ENCODE measurements around the gene MDP1. TPM values are rescaled to one million over a fixed set of nuclear protein-coding genes. Genes with fewer than 3 reads are reported as not detected.
A peak's percentile ranks its signal among the peaks of the same experiment; 100 is the strongest.

The MDP1 gene
- total and polyA plus RNA-seq, 10 of the 15 experiments (the other 5 are each of a cell fraction or from before 2014, with no cell fraction given): 10.4 to 45.8 (median 23.5) TPM

GRCh38 chr14:24216345-24216699 lies 456 bp upstream of the MDP1 start:
- Histone ChIP-seq H3K36me3 (ENCODE audit: control insufficient read depth in 2 of 2, insufficient read depth in 2 of 2, low read length in 1 of 2) (peaks cover 2 to 15% of the 10 kb centered on the region in 2 experiments), H3K9me3 (replicated peaks; ENCODE audit: control insufficient read depth, insufficient read depth, low read length) (no peaks in the 10 kb centered on the region), H3K27ac (ENCODE audit: control insufficient read depth, insufficient read depth) (no peak overlapping the region), H3K4me1 (ENCODE audit: control insufficient read depth, insufficient read depth, low read length) (peaks cover 15% of the 10 kb centered on the region), H3K4me2 (ENCODE audit: control insufficient read depth, insufficient read depth) (peak overlapping the region; percentile 75), H4K20me1 (ENCODE audit: control insufficient read depth, insufficient read depth) (no peaks in the 10 kb centered on the region), H3K4me3 (no peak overlapping the region), H3K79me2 (ENCODE audit: control insufficient read depth, insufficient read depth, low read length) (peaks cover 20% of the 10 kb centered on the region), H3K9ac (ENCODE audit: control insufficient read depth, insufficient read depth, low read length) (peak overlapping the region; percentile 85; the same call in 1 of the 2 replicates), H2AFZ (ENCODE audit: control insufficient read depth, low read depth, low read length) (no peak overlapping the region), H3K27me3 (replicated peaks in 1 of 2; ENCODE audit: control insufficient read depth in 2 of 2, insufficient read depth in 2 of 2, low read length in 1 of 2) (no peaks in the 10 kb centered on the region)
- in situ Hi-C loops (cut with MboI): no loop called here
- ATAC-seq (no peak), DNase-seq (ENCODE audit: low read depth, low spot score) (no peak), FAIRE-seq (no peak)
- ChIA-PET RAD21 (ENCODE audit: unreplicated experiment) (interaction anchor here (0.7 to 3.6 kb wide), 14 partner anchors 12 to 150 kb away, joined by 3 to 23 read pairs (median 6); partner anchors contain the start of genes CIDEB, DHRS1, EMC9 and NOP9), POLR2A (interaction anchor here (0.9 to 3.6 kb wide), 10 partner anchors 12 to 83 kb away, joined by 3 to 18 read pairs (median 6); partner anchors contain the start of genes DHRS1, IRF9, NOP9 and PSME2), SMC1A (ENCODE audit: uncharacterized antibody, unreplicated experiment) (interaction anchor here (0.8 to 2.6 kb wide), 9 partner anchors 19 to 136 kb away, joined by 3 to 17 read pairs (median 5); partner anchors contain the start of genes CIDEB, IRF9 and TINF2), CTCF (interaction anchor here (0.7 to 6.3 kb wide), 20 partner anchors 8 to 108 kb away, joined by 3 to 54 read pairs (median 5); partner anchors contain the start of genes CIDEB, DCAF11, DHRS1 and IRF9)
- WGBS (ENCODE audit: insufficient coverage, insufficient replicate concordance, low lambda C conversion rate, missing lambda C conversion rate): 61% methylated on average over 2 of the region's 2 CpGs
- TF ChIP-seq POLR2A (IDR thresholded peaks at IDR 0.05; ENCODE audit: low read depth, low read length) (no peak), MEF2A (IDR thresholded peaks at IDR 0.05; ENCODE audit: insufficient read depth, low read depth, low read length) (no peak), POLR2AphosphoS5 (IDR thresholded peaks at IDR 0.05; ENCODE audit: low read length) (no peak), ZBTB33 (IDR thresholded peaks at IDR 0.05) (no peak), MLLT1 (IDR thresholded peaks at IDR 0.05) (no peak), ZNF207 (IDR thresholded peaks at IDR 0.05; ENCODE audit: borderline replicate concordance) (no peak), E2F4 (IDR thresholded peaks at IDR 0.05; ENCODE audit: low read depth, low read length) (no peak), REST (IDR thresholded peaks at IDR 0.05; ENCODE audit: low read depth, low read length) (no peak), BCL11A (IDR thresholded peaks at IDR 0.05; ENCODE audit: low read depth, low read length) (no peak), BCLAF1 (IDR thresholded peaks at IDR 0.05) (no peak), RB1 (IDR thresholded peaks at IDR 0.05; ENCODE audit: borderline replicate concordance) (no peak)
- BruUV-seq (replicated peaks): no TSS peak
- intact Hi-C loops (cut with micrococcal nuclease; ENCODE audit: unreplicated experiment): loop anchor here (1.0 to 10.0 kb wide), 4 partner anchors 26 to 202 kb away; partner anchors contain the start of genes RABGGTA and TINF2

Measured in GM12878 (cell line).